ENCODE data around the gene SYT4.
A peak's percentile ranks its signal among the peaks of the same experiment; 100 is the strongest.

The SYT4 gene

DNA sequence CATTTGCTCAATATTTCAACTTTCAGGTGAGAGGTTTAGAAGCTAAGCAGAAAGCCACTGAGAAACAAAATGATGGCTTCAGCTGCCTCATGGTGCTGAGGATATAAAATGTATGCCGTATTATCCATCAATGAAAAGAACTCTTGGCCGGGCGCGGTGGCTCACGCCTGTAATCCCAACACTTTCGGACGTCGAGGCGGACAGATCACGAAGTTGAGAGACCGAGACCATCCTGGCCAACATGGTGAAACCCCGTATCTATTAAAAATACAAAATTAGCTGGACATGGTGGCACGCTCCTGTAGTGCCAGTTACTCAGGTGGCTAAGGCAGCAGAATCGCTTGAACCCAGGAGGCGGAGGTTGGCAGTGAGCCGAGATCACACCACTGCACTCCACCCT lies 6.0 kb upstream of the SYT4 start:
- DNase-seq (ENCODE audit: low spot score) = no peak
- in situ Hi-C loops (cut with MboI; ENCODE audit: low pct_unique_long_range_greater_than_20kb, low sequenced_read_pairs, unreplicated experiment) = no loop called here
- no peak for TF ChIP-seq CTCF (IDR thresholded peaks at IDR 0.05; ENCODE audit: extremely low read depth, insufficient read depth, missing control alignments)

DNA sequence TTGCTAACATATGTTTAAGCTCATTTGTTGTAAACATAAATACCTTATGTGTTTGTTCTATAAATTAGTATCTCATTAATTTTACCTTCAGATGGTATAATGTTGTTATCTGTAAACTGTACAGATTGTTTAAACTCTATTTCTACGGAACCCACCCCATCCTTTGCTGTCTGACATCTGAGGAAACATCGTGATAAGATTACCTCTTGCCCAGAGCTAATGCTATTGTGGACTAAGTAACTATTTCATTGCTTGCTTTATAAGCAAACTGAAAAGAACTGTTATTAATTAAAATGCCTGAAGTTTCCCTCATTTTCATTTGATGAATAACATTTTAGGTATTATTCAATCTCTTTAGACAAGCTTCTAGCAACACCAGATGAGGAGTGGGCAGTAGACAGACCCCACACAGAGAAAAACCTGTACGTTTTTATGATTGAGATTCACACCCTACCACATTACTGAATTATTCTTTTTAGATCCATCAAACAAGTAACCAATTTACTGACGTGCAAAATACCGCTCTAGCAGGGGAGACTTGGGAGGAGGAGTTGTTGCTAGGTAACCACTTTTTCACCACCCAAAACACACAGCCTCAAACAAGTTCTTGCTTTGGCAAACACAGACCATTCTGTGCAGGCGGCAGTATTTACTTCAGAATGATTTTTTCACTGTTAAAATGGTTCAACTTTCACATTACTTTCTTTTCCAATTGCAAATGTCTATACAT lies 1.9 kb upstream of the SYT4 start:
- peak; percentile 9 for DNase-seq (ENCODE audit: low spot score)
- in situ Hi-C loops (cut with MboI; ENCODE audit: low pct_unique_long_range_greater_than_20kb, low sequenced_read_pairs, unreplicated experiment) = no loop called here
- TF ChIP-seq CTCF (IDR thresholded peaks at IDR 0.05; ENCODE audit: extremely low read depth, insufficient read depth, missing control alignments) = no peak

DNA sequence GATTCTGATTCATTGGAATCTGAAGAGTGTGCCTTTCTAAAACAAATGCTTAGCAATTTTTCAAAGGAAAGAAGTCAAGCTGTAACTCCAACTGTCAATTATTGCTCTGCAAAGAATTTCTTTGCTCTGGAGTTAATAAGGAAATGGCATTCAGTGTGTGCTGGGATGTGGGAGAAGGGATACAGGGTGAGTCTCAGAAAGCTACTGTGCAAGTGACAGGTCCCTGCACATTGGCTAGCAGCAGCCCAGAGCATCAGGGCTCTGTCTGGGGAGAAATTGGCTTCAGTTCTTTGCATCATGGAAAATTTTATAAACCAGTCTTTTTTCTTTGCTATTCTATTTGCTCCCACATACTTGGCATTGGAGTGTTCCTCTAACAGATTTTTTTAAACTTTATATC lies 1.1 kb upstream of the SYT4 start:
- in situ Hi-C loops (cut with MboI; ENCODE audit: low pct_unique_long_range_greater_than_20kb, low sequenced_read_pairs, unreplicated experiment) = no loop called here

DNA sequence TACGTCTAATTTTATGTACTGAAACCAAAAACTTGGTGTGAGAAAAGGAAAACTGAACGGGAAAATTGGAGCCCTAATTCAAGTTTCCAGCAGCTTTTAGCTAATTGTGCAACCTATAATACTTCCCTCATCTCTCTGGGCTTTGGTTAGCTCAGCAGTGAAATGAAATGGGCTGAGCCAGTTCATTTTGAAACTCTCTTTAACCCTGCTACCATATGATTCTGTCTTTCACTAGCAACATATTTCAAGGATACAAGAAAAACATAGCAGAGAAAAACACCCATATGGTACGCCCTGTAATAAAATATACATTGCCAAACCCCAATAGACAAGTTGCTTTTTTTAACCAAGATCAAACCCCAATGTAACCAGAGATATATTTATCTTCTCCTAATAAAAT lies 799 bp downstream of the SYT4 start:
- TF ChIP-seq CTCF (IDR thresholded peaks at IDR 0.05; ENCODE audit: extremely low read depth, insufficient read depth, missing control alignments) = no peak
- in situ Hi-C loops (cut with MboI; ENCODE audit: low pct_unique_long_range_greater_than_20kb, low sequenced_read_pairs, unreplicated experiment) = no loop called here
- DNase-seq (ENCODE audit: low spot score) = no peak

More for the DNA sequence above, 1.1 kb upstream of the SYT4 start:
- no peak for DNase-seq (ENCODE audit: low spot score)
- TF ChIP-seq CTCF (IDR thresholded peaks at IDR 0.05; ENCODE audit: extremely low read depth, insufficient read depth, missing control alignments) = no peak

DNA sequence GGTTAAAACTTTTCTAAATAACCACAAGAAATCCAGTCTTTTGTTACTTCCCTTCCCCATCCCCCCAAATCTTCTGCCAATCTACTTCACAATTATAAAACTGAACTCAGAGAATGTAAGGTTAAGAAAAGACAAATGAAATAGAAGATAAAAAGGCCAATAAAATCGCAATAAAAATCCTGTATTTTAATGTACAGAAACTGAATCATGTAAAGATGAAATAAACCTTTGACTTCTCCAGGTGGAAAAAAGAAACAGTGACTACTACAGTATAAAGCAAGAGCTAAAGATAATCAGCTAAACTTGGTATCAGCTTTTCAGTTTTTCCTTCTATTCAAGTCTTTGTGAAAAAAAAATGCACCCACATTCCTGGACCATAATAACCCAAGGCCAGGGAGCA lies 1.7 kb downstream of the SYT4 start:
- no peak for TF ChIP-seq CTCF (IDR thresholded peaks at IDR 0.05; ENCODE audit: extremely low read depth, insufficient read depth, missing control alignments)
- no peak for DNase-seq (ENCODE audit: low spot score)
- in situ Hi-C loops (cut with MboI; ENCODE audit: low pct_unique_long_range_greater_than_20kb, low sequenced_read_pairs, unreplicated experiment) = no loop called here

GRCh38 chr18:43274526-43274925 lies 2.8 kb downstream of the SYT4 start:
- no peak for DNase-seq (ENCODE audit: low spot score)
- in situ Hi-C loops (cut with MboI; ENCODE audit: low pct_unique_long_range_greater_than_20kb, low sequenced_read_pairs, unreplicated experiment) = no loop called here
- TF ChIP-seq CTCF (IDR thresholded peaks at IDR 0.05; ENCODE audit: extremely low read depth, insufficient read depth, missing control alignments) = no peak
